Panc1 (cell line): ENCODE results near the gene GPR142. TPM values are rescaled to one million over a fixed set of nuclear protein-coding genes. Genes with fewer than 3 reads are reported as not detected.
A peak's percentile ranks its signal among the peaks of the same experiment; 100 is the strongest.

Experiments
- ATAC-seq: fragments of 200-7000 bp; cut with Tn5 transposase; 2 replicates; pipeline ENCODE4 v1.9.1; 2020; ENCODE audit warnings: mild to moderate bottlenecking, moderate library complexity
- BruUV-seq: library from RNA; stranded (reverse); fragments of 400-500 nt; replicated peaks from 2 replicates; lab custom pipeline; 2021; lab: Mats Ljungman, UMichigan
- CTCF ChIA-PET: fragments of 300-600 bp; sonication (Branson Sonifier 250); formaldehyde crosslinking; loops from one replicate; lab custom pipeline; 2022; ENCODE audit warnings: antibody characterized with exemption; lab: Charles Lee
- POLR2A ChIA-PET: fragments of 300-600 bp; sonication (Branson Sonifier 250); formaldehyde crosslinking; loops from one replicate; lab custom pipeline; 2022; ENCODE audit warnings: antibody characterized with exemption; lab: Charles Lee
- DNase-seq: peaks from one replicate; pipeline ENCODE4 v3.0.0-alpha.2; 2010; ENCODE audit warnings: low read depth, low spot score
- H3K27ac ChIP-seq: 2 replicates; pipeline ENCODE4 v1.5.1; 2011; ENCODE audit warnings: mild to moderate bottlenecking, low read length, inconsistent platforms
- H3K27me3 ChIP-seq: fragments of 200-500 bp; sonication (Bioruptor generic); 2 replicates; pipeline ENCODE4 v1.6.0; 2014; ENCODE audit warnings: low read length, inconsistent platforms; ENCODE audit not compliant: control insufficient read depth, insufficient read depth
- H3K36me3 ChIP-seq: fragments of 200-500 bp; sonication (Bioruptor generic); 2 replicates; pipeline ENCODE4 v1.5.1; 2014; ENCODE audit warnings: inconsistent platforms, mild to moderate bottlenecking, low read length, moderate library complexity; ENCODE audit not compliant: control insufficient read depth, insufficient read depth
- H3K4me1 ChIP-seq: 2 replicates; pipeline ENCODE4 v1.5.1; 2011; ENCODE audit warnings: inconsistent platforms, mild to moderate bottlenecking, low read length, moderate library complexity; ENCODE audit not compliant: control insufficient read depth, insufficient read depth
- H3K4me3 ChIP-seq, 2 experiments: 2 replicates each; pipeline ENCODE4 v1.5.1; 2011 to 2012; ENCODE audit warnings: low read depth in 2 of 2, low read length in 2 of 2, mild to moderate bottlenecking in 2 of 2, inconsistent platforms in 1 of 2, moderate library complexity in 1 of 2
- H3K9me3 ChIP-seq: fragments of 200-500 bp; sonication (Bioruptor generic); 2 replicates; pipeline ENCODE4 v1.5.1; 2014; ENCODE audit warnings: low read depth, mild to moderate bottlenecking, inconsistent platforms, low read length, moderate library complexity; ENCODE audit not compliant: control insufficient read depth, insufficient read depth
- CTCF ChIP-seq: fragments of 450-650 bp; IDR thresholded peaks from 2 replicates; pipeline ENCODE4 v1.5.1; 2017; ENCODE audit warnings: mild to moderate bottlenecking
- POLR2AphosphoS5 ChIP-seq: IDR thresholded peaks from 2 replicates; pipeline ENCODE4 v1.6.1; 2012; ENCODE audit warnings: mild to moderate bottlenecking, low read depth, low read length, moderate library complexity
- REST ChIP-seq, 2 experiments: IDR thresholded peaks; 2 replicates each; pipeline ENCODE4 v1.6.1; 2011 to 2012; ENCODE audit warnings: low read depth in 2 of 2, control low read depth in 1 of 2, low read length in 1 of 2, mild to moderate bottlenecking in 1 of 2, moderate library complexity in 1 of 2; ENCODE audit not compliant: insufficient read depth in 1 of 2
- SIN3A ChIP-seq: IDR thresholded peaks from 2 replicates; pipeline ENCODE4 v1.6.1; 2012; ENCODE audit warnings: low read depth, mild to moderate bottlenecking, low read length, moderate library complexity, borderline replicate concordance; ENCODE audit not compliant: insufficient read depth
- TCF7L2 ChIP-seq: IDR thresholded peaks from 2 replicates; pipeline ENCODE4 v1.6.1; 2011; ENCODE audit warnings: mild to moderate bottlenecking, low read depth, low read length, inconsistent platforms
- in situ Hi-C: cut with HindIII; loops from 2 replicates; pipeline ENCODE4 v1.10.0; 2016; ENCODE audit warnings: low sequenced_read_pairs, low pct_unique_long_range_greater_than_20kb
- intact Hi-C: fragments of 100-400 bp; cut with micrococcal nuclease; formaldehyde crosslinking; loops from one replicate; pipeline ENCODE4 v1.10.0; 2022; ENCODE audit not compliant: unreplicated experiment
- total RNA-seq: library from RNA; stranded (reverse); gene quantifications from one replicate; pipeline ENCODE4 v1.2.1, GENCODE V29; 2021; ENCODE audit not compliant: unreplicated experiment

The GPR142 gene
- total RNA-seq, 1 experiment from 2014 or later = not detected

DNA sequence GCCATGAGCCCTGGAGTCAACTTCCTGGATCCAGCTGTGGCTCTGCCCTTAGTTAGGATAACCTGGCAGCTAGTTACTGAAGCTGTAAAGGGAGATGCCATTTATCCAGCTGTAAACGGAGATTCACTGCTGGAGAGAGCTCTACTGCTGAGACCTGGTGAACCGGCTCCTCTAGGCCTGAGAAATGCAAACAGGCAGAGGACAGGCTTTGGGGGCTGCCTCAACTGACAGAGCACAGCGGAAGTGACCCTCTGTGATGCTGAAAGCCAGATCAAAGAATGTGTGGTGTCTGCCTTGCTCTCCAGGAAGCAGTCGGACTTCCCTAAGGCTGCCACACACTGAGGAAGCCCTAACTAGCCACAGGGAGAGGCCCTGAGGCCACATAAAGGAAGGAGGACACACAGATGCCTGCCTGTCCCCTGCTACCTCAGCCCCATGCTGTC lies 42.7 kb downstream of the GPR142 start:
- Histone ChIP-seq H3K4me1 (no peaks in the 10 kb centered on the region), H3K4me3 (no peak overlapping the region), H3K9me3 (no peaks in the 10 kb centered on the region), H3K36me3 (no peaks in the 10 kb centered on the region), H3K27ac (no peak overlapping the region), H3K27me3 (no peaks in the 10 kb centered on the region)
- BruUV-seq = no TSS peak
- ATAC-seq = peak; percentile 50; the same call in 1 of the 2 replicates
- intact Hi-C loops = no loop called here
- DNase-seq = no peak
- TF ChIP-seq REST (IDR thresholded peaks at IDR 0.05; ENCODE audit: insufficient read depth in 1 of 2, low read depth in 2 of 2, low read length in 1 of 2) (no peak), CTCF (no peak), SIN3A (no peak), TCF7L2 (no peak), POLR2AphosphoS5 (no peak)
- in situ Hi-C loops = no loop called here
- CTCF ChIA-PET = no interaction called here
- POLR2A ChIA-PET = no interaction called here

- H3K27me3 ChIP-seq = no peaks in the 10 kb centered on the region
- H3K9me3 ChIP-seq = no peaks in the 10 kb centered on the region
- no peak overlapping the region for H3K27ac ChIP-seq
- intact Hi-C loops = no loop called here
- no peak for TF ChIP-seq TCF7L2
- TF ChIP-seq CTCF = no peak
- ChIA-PET CTCF (interaction anchor here (0.5 to 0.9 kb wide), 2 partner anchors 33 to 45 kb away, joined by 3 read pairs; no protein-coding TSS in a partner anchor), POLR2A (no interaction called here)
- DNase-seq (no peak), ATAC-seq (no peak)
- no TSS peak for BruUV-seq
- no peaks in the 10 kb centered on the region for H3K36me3 ChIP-seq
- H3K4me3 ChIP-seq = no peak overlapping the region
- in situ Hi-C loops = no loop called here
- H3K4me1 ChIP-seq = no peaks in the 10 kb centered on the region
Observed at GRCh38 chr17:74412581-74412980, 45.3 kb downstream of the GPR142 start.

DNA sequence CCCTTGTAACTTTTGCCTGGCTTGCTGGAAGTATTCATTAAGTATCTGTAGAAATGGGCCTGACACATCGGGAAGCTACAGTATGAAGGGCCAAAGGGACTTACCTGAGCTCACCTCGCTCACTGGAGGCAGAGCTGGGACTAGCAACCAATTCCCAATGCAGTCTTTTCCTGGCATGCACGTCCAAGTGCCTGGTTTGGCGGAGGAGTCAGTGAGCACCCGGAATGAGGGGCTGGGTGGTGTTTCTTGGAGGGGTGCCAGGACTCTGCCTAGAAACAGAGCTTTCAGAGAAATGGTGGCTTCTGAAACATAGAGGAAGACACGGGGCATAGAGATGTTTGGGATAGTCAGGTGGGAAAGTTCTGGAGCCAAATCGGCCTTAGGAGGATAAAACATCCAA lies 46.2 kb downstream of the GPR142 start:
- no peak overlapping the region for H3K4me3 ChIP-seq
- in situ Hi-C loops = no loop called here
- no TSS peak for BruUV-seq
- ChIA-PET POLR2A (no interaction called here), CTCF (no interaction called here)
- H3K9me3 ChIP-seq = no peaks in the 10 kb centered on the region
- no peaks in the 10 kb centered on the region for H3K4me1 ChIP-seq
- no peak overlapping the region for H3K27ac ChIP-seq
- no peaks in the 10 kb centered on the region for H3K36me3 ChIP-seq
- intact Hi-C loops = no loop called here
- ATAC-seq = no peak
- DNase-seq = no peak
- no peaks in the 10 kb centered on the region for H3K27me3 ChIP-seq
- no peak for TF ChIP-seq POLR2AphosphoS5
- no peak for TF ChIP-seq SIN3A
- TF ChIP-seq CTCF = no peak
- no peak for TF ChIP-seq TCF7L2
- TF ChIP-seq REST (IDR thresholded peaks at IDR 0.05; ENCODE audit: insufficient read depth in 1 of 2, low read depth in 2 of 2, low read length in 1 of 2) = no peak
